ENCODE results near the gene COL4A1.

COL4A1 gene

GRCh38 chr13:110199046-110199831 is 107.7 kb downstream of the COL4A1 start:
- no peak for TF ChIP-seq CTCF (IDR thresholded peaks at IDR 0.05; ENCODE audit: extremely low read depth, missing control alignments)

GRCh38 chr13:110197471-110197870 is 109.5 kb downstream of the COL4A1 start:
- no peak for DNase-seq (ENCODE audit: low spot score)
- no peak for TF ChIP-seq CTCF (IDR thresholded peaks at IDR 0.05; ENCODE audit: extremely low read depth, missing control alignments)

More at GRCh38 chr13:110199046-110199831, 107.7 kb downstream of the COL4A1 start:
- DNase-seq (ENCODE audit: low spot score), result no peak

GRCh38 chr13:110197026-110197425 is 109.9 kb downstream of the COL4A1 start:
- no peak for DNase-seq (ENCODE audit: low spot score)
- TF ChIP-seq CTCF (IDR thresholded peaks at IDR 0.05; ENCODE audit: extremely low read depth, missing control alignments), result no peak

GRCh38 chr13:110195547-110196485 is 111.1 kb downstream of the COL4A1 start:
- no peak for TF ChIP-seq CTCF (IDR thresholded peaks at IDR 0.05; ENCODE audit: extremely low read depth, missing control alignments)
- no peak for DNase-seq (ENCODE audit: low spot score)

GRCh38 chr13:110194451-110194850 is 112.5 kb downstream of the COL4A1 start:
- no peak for DNase-seq (ENCODE audit: low spot score)
- no peak for TF ChIP-seq CTCF (IDR thresholded peaks at IDR 0.05; ENCODE audit: extremely low read depth, missing control alignments)

GRCh38 chr13:110193491-110193890 is 113.5 kb downstream of the COL4A1 start:
- no peak for DNase-seq (ENCODE audit: low spot score)
- no peak for TF ChIP-seq CTCF (IDR thresholded peaks at IDR 0.05; ENCODE audit: extremely low read depth, missing control alignments)

GRCh38 chr13:110192472-110192871 is 114.5 kb downstream of the COL4A1 start:
- no peak for DNase-seq (ENCODE audit: low spot score)

More at GRCh38 chr13:110192472-110192871, 114.5 kb downstream of the COL4A1 start:
- no peak for TF ChIP-seq CTCF (IDR thresholded peaks at IDR 0.05; ENCODE audit: extremely low read depth, missing control alignments)
